Measurements from ENCODE around the gene HRH1. TPM values are rescaled to one million over a fixed set of nuclear protein-coding genes. Genes with fewer than 3 reads are reported as not detected.

HRH1 gene
- total and polyA plus RNA-seq, 10 of the 15 experiments (the other 5 are each of a cell fraction or from before 2014, with no cell fraction given) = not detected

- TF ChIP-seq HSF1 (IDR thresholded peaks at IDR 0.05; ENCODE audit: low read depth, low read length) (no peak), SIN3A (IDR thresholded peaks at IDR 0.05; ENCODE audit: low read depth, low read length) (no peak), USF2 (IDR thresholded peaks at IDR 0.05; ENCODE audit: borderline replicate concordance, low read depth, low read length) (no peak)
Observed at GRCh38 chr3:11185144-11185543, 30.9 kb downstream of the HRH1 start (continued).

GRCh38 chr3:11185564-11186317 lies 31.4 kb downstream of the HRH1 start:
- RAD21 ChIA-PET (ENCODE audit: unreplicated experiment) = no interaction called here
- no peaks in the 10 kb centered on the region for H4K20me1 ChIP-seq (ENCODE audit: control insufficient read depth, insufficient read depth)
- no peak overlapping the region for H2AFZ ChIP-seq (ENCODE audit: control insufficient read depth, low read depth, low read length)
- no TSS peak for BruUV-seq (replicated peaks)
- no peaks in the 10 kb centered on the region; a peak in 1 of 4 replicates for H3K27me3 ChIP-seq (replicated peaks in 1 of 2; ENCODE audit: control insufficient read depth in 2 of 2, insufficient read depth in 2 of 2, low read length in 1 of 2)
- H3K27ac ChIP-seq (ENCODE audit: control insufficient read depth, insufficient read depth) = no peak overlapping the region
- H3K36me3 ChIP-seq (ENCODE audit: control insufficient read depth in 2 of 2, insufficient read depth in 2 of 2, low read length in 1 of 2) = no peaks in the 10 kb centered on the region
- DNase-seq (ENCODE audit: low read depth, low spot score) = no peak
- intact Hi-C loops (cut with micrococcal nuclease; ENCODE audit: unreplicated experiment) = no loop called here
- no peak overlapping the region for H3K9ac ChIP-seq (ENCODE audit: control insufficient read depth, insufficient read depth, low read length)
- no peak for FAIRE-seq
- no peak overlapping the region for H3K4me3 ChIP-seq
- POLR2A ChIA-PET = no interaction called here
- ATAC-seq = no peak
- SMC1A ChIA-PET (ENCODE audit: uncharacterized antibody, unreplicated experiment) = no interaction called here
- H3K79me2 ChIP-seq (ENCODE audit: control insufficient read depth, insufficient read depth, low read length) = no peaks in the 10 kb centered on the region
- WGBS (ENCODE audit: insufficient coverage, insufficient replicate concordance, low lambda C conversion rate, missing lambda C conversion rate) = 36% methylated on average over 13 of the region's 13 CpGs
- H3K4me2 ChIP-seq (ENCODE audit: control insufficient read depth, insufficient read depth) = no peak overlapping the region
- in situ Hi-C loops (cut with MboI) = no loop called here
- no peaks in the 10 kb centered on the region for H3K9me3 ChIP-seq (replicated peaks; ENCODE audit: control insufficient read depth, insufficient read depth, low read length)
- no peaks in the 10 kb centered on the region for H3K4me1 ChIP-seq (ENCODE audit: control insufficient read depth, insufficient read depth, low read length)
- CTCF ChIA-PET = no interaction called here
- no peak for TF ChIP-seq IRF3 (IDR thresholded peaks at IDR 0.05)
- no peak for TF ChIP-seq SMC3 (IDR thresholded peaks at IDR 0.05; ENCODE audit: borderline replicate concordance, low read length)
- no peak for TF ChIP-seq TCF7 (IDR thresholded peaks at IDR 0.05; ENCODE audit: borderline replicate concordance)
- no peak for TF ChIP-seq BACH1 (IDR thresholded peaks at IDR 0.05; ENCODE audit: borderline replicate concordance)
- no peak for TF ChIP-seq TAF1 (IDR thresholded peaks at IDR 0.05; ENCODE audit: borderline replicate concordance, low read depth, low read length)
- TF ChIP-seq EZH2 (IDR thresholded peaks at IDR 0.05; ENCODE audit: borderline replicate concordance, control insufficient read depth, low read depth, low read length) = no peak
- TF ChIP-seq BCL3 (IDR thresholded peaks at IDR 0.05; ENCODE audit: borderline replicate concordance, insufficient read depth, low read depth, low read length, poor library complexity, severe bottlenecking) = no peak
